H1 (cell line): Measurements from ENCODE around the gene EBF3. TPM values are rescaled to one million over a fixed set of nuclear protein-coding genes. Genes with fewer than 3 reads are reported as not detected.

ENCODE experiments used
- CBX8 ChIP-seq: fragments of 300-800, 300-1000 bp; sonication (generic); IDR thresholded peaks from 2 replicates; pipeline ENCODE4 v1.7.1; 2016; ENCODE audit warnings: low read depth, low read length, borderline replicate concordance
- CHD2 ChIP-seq: IDR thresholded peaks from 2 replicates; pipeline ENCODE4 v1.6.1; 2012; ENCODE audit warnings: low read length, improper control_type of control experiment
- CTBP2 ChIP-seq: IDR thresholded peaks from 2 replicates; pipeline ENCODE4 v1.7.0; 2011; ENCODE audit warnings: borderline replicate concordance, mild to moderate bottlenecking, moderate library complexity, mixed read lengths, low read length; ENCODE audit not compliant: insufficient read depth, insufficient read length
- RNF2 ChIP-seq: fragments of 200-900, 300-1000 bp; sonication (generic); IDR thresholded peaks from 2 replicates; pipeline ENCODE4 v1.7.1; 2016; ENCODE audit warnings: borderline replicate concordance, low read depth, mild to moderate bottlenecking, antibody characterized with exemption, low read length; ENCODE audit not compliant: poor library complexity, severe bottlenecking; ENCODE audit errors: missing control alignments
- SUZ12 ChIP-seq: fragments of 200-600 bp; sonication (generic); IDR thresholded peaks from 2 replicates; pipeline ENCODE4 v1.6.1; 2012; ENCODE audit warnings: mild to moderate bottlenecking, inconsistent platforms, low read length, moderate library complexity, mixed read lengths
- ZNF274 ChIP-seq: IDR thresholded peaks from 2 replicates; pipeline ENCODE4 v1.7.0; 2012; ENCODE audit warnings: low read length, borderline replicate concordance; ENCODE audit errors: extremely low read depth
- polyA plus RNA-seq, 7 experiments: library from polyadenylated mRNA; depleted of rRNA in 3 of 7; stranded (reverse) in 5 of 7; unstranded in 2 of 7; fragments of >200 nt in 5 of 7; fragments of 200-250 nt in 2 of 7; gene quantifications; 1 replicate in 5 of 7; 2 replicates in 1 of 7; 4 replicates in 1 of 7; pipeline versions ENCODE4 v1.2.1 to v1.2.3, GENCODE V29; 2011 to 2013; ENCODE audit warnings: missing spikeins in 2 of 7, mixed read lengths in 2 of 7
- total RNA-seq: library from RNA; stranded (reverse); fragmentation: NEBNext Ultra II Directional; extraction: Animal tissue kit (Norgen Biotek cat#: 25700); gene quantifications from 2 replicates; pipeline ENCODE4 v1.2.1, GENCODE V29; 2021
- TF ChIP-seq, protein P1 (sequence below): fragments of 300-600 bp; sonication (generic); IDR thresholded peaks from 2 replicates; pipeline ENCODE4 v1.7.1; 2012; ENCODE audit warnings: low read length, moderate library complexity, mild to moderate bottlenecking, inconsistent platforms; ENCODE audit not compliant: insufficient replicate concordance

The EBF3 gene
- total and polyA plus RNA-seq, 2 of the 8 experiments (the other 6 are each of a cell fraction or from before 2014, with no cell fraction given), result 0.08 to 0.26 TPM

DNA sequence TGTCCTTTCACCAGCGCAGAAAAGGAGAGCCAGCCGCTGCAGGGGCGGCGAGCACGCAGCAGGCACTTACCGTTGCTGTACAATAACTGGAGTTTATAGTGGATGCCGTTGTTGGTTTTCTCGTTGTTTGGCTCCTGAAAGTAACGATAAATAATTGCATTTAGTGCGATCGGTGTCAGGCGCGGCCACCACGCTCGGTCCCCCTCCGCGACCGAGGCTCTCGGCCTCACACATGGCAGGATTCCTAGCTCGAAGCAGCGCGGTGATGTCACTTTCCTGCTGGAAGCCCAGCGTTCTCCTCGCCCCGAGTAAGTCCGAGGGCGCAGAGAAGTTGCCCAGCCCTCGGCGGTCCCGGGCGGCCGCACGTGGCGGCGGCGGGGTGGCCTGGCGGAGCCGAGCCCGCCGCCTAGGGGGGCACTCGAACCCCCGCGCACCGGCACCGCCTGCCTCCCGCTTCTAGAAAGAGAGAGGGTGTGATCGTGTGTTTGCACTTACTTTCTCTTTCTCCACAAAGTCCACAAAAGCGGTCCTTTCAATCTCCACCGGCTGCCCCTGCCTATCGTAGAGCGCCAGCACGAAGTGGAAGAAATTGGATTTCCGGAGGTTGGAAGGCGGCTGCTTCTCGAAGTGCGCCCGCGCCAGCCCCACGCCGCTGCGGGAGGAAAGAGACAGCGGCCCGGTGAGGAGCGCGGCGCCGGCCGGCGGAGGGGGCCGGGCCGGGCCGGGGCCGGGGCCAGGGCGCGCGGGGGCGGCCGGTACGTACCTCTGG is 1.0 kb downstream of the EBF3 start (continued):
- TF ChIP-seq, protein P1, sequence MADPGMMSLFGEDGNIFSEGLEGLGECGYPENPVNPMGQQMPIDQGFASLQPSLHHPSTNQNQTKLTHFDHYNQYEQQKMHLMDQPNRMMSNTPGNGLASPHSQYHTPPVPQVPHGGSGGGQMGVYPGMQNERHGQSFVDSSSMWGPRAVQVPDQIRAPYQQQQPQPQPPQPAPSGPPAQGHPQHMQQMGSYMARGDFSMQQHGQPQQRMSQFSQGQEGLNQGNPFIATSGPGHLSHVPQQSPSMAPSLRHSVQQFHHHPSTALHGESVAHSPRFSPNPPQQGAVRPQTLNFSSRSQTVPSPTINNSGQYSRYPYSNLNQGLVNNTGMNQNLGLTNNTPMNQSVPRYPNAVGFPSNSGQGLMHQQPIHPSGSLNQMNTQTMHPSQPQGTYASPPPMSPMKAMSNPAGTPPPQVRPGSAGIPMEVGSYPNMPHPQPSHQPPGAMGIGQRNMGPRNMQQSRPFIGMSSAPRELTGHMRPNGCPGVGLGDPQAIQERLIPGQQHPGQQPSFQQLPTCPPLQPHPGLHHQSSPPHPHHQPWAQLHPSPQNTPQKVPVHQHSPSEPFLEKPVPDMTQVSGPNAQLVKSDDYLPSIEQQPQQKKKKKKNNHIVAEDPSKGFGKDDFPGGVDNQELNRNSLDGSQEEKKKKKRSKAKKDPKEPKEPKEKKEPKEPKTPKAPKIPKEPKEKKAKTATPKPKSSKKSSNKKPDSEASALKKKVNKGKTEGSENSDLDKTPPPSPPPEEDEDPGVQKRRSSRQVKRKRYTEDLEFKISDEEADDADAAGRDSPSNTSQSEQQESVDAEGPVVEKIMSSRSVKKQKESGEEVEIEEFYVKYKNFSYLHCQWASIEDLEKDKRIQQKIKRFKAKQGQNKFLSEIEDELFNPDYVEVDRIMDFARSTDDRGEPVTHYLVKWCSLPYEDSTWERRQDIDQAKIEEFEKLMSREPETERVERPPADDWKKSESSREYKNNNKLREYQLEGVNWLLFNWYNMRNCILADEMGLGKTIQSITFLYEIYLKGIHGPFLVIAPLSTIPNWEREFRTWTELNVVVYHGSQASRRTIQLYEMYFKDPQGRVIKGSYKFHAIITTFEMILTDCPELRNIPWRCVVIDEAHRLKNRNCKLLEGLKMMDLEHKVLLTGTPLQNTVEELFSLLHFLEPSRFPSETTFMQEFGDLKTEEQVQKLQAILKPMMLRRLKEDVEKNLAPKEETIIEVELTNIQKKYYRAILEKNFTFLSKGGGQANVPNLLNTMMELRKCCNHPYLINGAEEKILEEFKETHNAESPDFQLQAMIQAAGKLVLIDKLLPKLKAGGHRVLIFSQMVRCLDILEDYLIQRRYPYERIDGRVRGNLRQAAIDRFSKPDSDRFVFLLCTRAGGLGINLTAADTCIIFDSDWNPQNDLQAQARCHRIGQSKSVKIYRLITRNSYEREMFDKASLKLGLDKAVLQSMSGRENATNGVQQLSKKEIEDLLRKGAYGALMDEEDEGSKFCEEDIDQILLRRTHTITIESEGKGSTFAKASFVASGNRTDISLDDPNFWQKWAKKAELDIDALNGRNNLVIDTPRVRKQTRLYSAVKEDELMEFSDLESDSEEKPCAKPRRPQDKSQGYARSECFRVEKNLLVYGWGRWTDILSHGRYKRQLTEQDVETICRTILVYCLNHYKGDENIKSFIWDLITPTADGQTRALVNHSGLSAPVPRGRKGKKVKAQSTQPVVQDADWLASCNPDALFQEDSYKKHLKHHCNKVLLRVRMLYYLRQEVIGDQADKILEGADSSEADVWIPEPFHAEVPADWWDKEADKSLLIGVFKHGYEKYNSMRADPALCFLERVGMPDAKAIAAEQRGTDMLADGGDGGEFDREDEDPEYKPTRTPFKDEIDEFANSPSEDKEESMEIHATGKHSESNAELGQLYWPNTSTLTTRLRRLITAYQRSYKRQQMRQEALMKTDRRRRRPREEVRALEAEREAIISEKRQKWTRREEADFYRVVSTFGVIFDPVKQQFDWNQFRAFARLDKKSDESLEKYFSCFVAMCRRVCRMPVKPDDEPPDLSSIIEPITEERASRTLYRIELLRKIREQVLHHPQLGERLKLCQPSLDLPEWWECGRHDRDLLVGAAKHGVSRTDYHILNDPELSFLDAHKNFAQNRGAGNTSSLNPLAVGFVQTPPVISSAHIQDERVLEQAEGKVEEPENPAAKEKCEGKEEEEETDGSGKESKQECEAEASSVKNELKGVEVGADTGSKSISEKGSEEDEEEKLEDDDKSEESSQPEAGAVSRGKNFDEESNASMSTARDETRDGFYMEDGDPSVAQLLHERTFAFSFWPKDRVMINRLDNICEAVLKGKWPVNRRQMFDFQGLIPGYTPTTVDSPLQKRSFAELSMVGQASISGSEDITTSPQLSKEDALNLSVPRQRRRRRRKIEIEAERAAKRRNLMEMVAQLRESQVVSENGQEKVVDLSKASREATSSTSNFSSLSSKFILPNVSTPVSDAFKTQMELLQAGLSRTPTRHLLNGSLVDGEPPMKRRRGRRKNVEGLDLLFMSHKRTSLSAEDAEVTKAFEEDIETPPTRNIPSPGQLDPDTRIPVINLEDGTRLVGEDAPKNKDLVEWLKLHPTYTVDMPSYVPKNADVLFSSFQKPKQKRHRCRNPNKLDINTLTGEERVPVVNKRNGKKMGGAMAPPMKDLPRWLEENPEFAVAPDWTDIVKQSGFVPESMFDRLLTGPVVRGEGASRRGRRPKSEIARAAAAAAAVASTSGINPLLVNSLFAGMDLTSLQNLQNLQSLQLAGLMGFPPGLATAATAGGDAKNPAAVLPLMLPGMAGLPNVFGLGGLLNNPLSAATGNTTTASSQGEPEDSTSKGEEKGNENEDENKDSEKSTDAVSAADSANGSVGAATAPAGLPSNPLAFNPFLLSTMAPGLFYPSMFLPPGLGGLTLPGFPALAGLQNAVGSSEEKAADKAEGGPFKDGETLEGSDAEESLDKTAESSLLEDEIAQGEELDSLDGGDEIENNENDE, result no peak
- peak; percentile 95 for TF ChIP-seq CTBP2
- no peak for TF ChIP-seq CHD2
- TF ChIP-seq CBX8, result peak; percentile 95; the same call in 1 of the 2 replicates
- peak; percentile 98 for TF ChIP-seq RNF2
- no peak for TF ChIP-seq ZNF274
- peak; percentile 96 for TF ChIP-seq SUZ12
